GM12891 (cell line): Measurements from ENCODE around the gene EBF4.

Experiments used
- PAX5 ChIP-seq: IDR thresholded peaks from 2 replicates; pipeline ENCODE4 v1.6.1; 2011; ENCODE audit warnings: low read length, moderate library complexity, mild to moderate bottlenecking; ENCODE audit not compliant: insufficient read depth, severe bottlenecking
- POLR2A ChIP-seq: IDR thresholded peaks from 2 replicates; pipeline ENCODE4 v1.6.1; 2011; ENCODE audit warnings: low read depth, low read length, control low read depth
- POLR2AphosphoS5 ChIP-seq: IDR thresholded peaks from 2 replicates; pipeline ENCODE4 v1.6.1; 2011; ENCODE audit warnings: low read depth, low read length, control low read depth
- SPI1 ChIP-seq: IDR thresholded peaks from 2 replicates; pipeline ENCODE4 v1.6.1; 2011; ENCODE audit warnings: low read depth, low read length, control low read depth
- TAF1 ChIP-seq: IDR thresholded peaks from 2 replicates; pipeline ENCODE4 v1.6.1; 2011; ENCODE audit warnings: low read depth, low read length, control low read depth

- no peak for TF ChIP-seq POLR2A
- no peak for TF ChIP-seq TAF1
- TF ChIP-seq POLR2AphosphoS5 = no peak
- TF ChIP-seq SPI1 = no peak
- no peak for TF ChIP-seq PAX5
These were observed 14.2 kb downstream of the EBF4 start for GRCh38 chr20:2706688-2707352.
